PFSK-1 (cell line): Measurements from ENCODE around the gene BCL7C.

Source experiments
- FOXP2 ChIP-seq: optimal IDR thresholded peaks from 2 replicates; pipeline ENCODE3; 2011; ENCODE audit warnings: borderline replicate concordance, control low read depth, inconsistent platforms; ENCODE audit not compliant: insufficient read depth; ENCODE audit errors: extremely low read length, extremely low read depth
- POLR2AphosphoS5 ChIP-seq: IDR thresholded peaks from 2 replicates; pipeline ENCODE4 v1.6.1; 2012; ENCODE audit warnings: low read depth, mild to moderate bottlenecking, control low read depth, low read length, moderate library complexity
- SIN3A ChIP-seq: IDR thresholded peaks from 2 replicates; pipeline ENCODE4 v1.6.1; 2012; ENCODE audit warnings: mild to moderate bottlenecking, low read length, moderate library complexity, borderline replicate concordance; ENCODE audit not compliant: insufficient read depth
- TAF1 ChIP-seq: IDR thresholded peaks from 2 replicates; pipeline ENCODE4 v1.6.1; 2012; ENCODE audit warnings: low read length, control low read depth, borderline replicate concordance; ENCODE audit not compliant: insufficient read depth
- TF ChIP-seq, protein P1 (sequence below), 2 experiments: IDR thresholded peaks; 2 replicates each; pipeline versions ENCODE4 v1.6.1 to v1.8.0; 2011 to 2012; ENCODE audit warnings: low read depth in 2 of 2, low read length in 2 of 2, control low read depth in 1 of 2, inconsistent platforms in 1 of 2, mild to moderate bottlenecking in 1 of 2, moderate library complexity in 1 of 2; ENCODE audit not compliant: insufficient read depth in 1 of 2

BCL7C gene

DNA sequence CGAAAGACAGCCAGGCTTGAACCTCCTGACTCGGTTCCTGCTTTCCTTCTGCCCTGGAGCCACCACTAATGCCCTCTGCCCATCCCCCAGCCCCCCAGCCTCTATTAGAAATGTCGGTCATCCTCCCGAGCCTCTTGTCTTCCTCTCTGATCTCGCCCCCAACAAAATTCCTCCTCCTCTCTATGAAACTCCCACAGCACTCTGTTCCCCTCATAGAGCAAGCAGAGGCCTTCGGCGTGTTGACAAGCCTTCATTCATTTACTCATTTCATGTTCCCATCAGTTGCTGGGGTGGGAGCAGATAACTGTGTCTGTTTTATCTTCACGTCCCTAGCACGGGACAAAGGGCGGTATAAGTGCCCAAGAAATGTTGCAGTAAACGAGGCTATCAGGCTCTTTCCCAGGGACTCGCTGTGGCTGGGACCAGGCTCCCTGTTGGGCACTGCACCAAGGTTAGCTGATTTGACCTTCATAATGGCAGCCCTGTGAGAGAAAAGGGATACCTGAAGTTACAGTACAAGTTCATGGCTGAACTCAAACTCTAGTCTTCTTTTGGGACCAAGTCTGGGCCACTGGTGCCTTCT lies 37.3 kb upstream of the BCL7C start:
- TF ChIP-seq, protein P1, sequence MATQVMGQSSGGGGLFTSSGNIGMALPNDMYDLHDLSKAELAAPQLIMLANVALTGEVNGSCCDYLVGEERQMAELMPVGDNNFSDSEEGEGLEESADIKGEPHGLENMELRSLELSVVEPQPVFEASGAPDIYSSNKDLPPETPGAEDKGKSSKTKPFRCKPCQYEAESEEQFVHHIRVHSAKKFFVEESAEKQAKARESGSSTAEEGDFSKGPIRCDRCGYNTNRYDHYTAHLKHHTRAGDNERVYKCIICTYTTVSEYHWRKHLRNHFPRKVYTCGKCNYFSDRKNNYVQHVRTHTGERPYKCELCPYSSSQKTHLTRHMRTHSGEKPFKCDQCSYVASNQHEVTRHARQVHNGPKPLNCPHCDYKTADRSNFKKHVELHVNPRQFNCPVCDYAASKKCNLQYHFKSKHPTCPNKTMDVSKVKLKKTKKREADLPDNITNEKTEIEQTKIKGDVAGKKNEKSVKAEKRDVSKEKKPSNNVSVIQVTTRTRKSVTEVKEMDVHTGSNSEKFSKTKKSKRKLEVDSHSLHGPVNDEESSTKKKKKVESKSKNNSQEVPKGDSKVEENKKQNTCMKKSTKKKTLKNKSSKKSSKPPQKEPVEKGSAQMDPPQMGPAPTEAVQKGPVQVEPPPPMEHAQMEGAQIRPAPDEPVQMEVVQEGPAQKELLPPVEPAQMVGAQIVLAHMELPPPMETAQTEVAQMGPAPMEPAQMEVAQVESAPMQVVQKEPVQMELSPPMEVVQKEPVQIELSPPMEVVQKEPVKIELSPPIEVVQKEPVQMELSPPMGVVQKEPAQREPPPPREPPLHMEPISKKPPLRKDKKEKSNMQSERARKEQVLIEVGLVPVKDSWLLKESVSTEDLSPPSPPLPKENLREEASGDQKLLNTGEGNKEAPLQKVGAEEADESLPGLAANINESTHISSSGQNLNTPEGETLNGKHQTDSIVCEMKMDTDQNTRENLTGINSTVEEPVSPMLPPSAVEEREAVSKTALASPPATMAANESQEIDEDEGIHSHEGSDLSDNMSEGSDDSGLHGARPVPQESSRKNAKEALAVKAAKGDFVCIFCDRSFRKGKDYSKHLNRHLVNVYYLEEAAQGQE (IDR thresholded peaks at IDR 0.05; ENCODE audit: insufficient read depth in 1 of 2, low read depth in 2 of 2, low read length in 2 of 2) = no peak
- TF ChIP-seq SIN3A = no peak
- TF ChIP-seq POLR2AphosphoS5 = no peak
- TF ChIP-seq TAF1 = no peak
- TF ChIP-seq FOXP2 = no peak

DNA sequence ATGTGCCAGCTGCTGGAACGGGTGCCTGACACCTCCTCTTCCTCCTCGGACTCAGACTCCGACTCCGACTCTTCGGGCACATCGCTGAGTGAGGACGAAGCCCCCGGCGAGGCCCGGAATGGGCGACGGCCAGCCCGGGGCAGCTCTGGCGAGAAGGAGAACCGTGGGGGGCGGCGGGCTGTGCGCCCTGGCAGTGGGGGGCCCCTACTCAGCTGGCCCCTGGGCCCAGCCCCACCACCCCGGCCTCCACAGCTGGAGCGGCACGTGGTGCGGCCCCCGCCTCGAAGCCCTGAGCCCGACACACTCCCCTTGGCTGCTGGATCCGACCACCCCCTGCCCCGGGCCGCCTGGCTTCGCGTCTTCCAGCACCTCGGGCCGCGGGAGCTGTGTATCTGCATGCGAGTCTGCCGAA lies 36.3 kb upstream of the BCL7C start:
- TF ChIP-seq, protein P1 (IDR thresholded peaks at IDR 0.05; ENCODE audit: insufficient read depth in 1 of 2, low read depth in 2 of 2, low read length in 2 of 2) = no peak
- TF ChIP-seq TAF1 (no peak), FOXP2 (no peak), POLR2AphosphoS5 (no peak), SIN3A (no peak)

DNA sequence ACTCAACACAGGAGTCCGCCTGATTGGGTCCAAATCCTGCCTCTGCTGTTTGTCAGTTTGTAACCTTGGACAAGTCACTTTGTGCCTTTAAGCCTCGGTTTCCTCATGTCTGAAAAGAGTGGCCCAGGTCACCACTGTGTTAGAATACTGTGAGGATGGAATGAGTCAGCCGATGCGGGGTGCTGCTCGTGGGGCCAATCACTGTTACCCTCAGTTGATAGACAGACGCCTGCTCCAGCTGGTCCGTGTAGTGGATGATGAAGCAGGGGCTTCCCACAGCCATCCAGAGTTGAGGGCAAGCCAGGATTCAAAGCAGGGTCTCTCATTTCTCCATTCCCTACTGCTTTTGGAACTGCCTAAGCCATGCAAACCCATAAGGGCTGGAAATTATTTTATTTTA lies 35.3 kb upstream of the BCL7C start:
- TF ChIP-seq, protein P1 (IDR thresholded peaks at IDR 0.05; ENCODE audit: insufficient read depth in 1 of 2, low read depth in 2 of 2, low read length in 2 of 2) = no peak
- no peak for TF ChIP-seq SIN3A
- TF ChIP-seq TAF1 = no peak
- TF ChIP-seq POLR2AphosphoS5 = no peak
- TF ChIP-seq FOXP2 = no peak

DNA sequence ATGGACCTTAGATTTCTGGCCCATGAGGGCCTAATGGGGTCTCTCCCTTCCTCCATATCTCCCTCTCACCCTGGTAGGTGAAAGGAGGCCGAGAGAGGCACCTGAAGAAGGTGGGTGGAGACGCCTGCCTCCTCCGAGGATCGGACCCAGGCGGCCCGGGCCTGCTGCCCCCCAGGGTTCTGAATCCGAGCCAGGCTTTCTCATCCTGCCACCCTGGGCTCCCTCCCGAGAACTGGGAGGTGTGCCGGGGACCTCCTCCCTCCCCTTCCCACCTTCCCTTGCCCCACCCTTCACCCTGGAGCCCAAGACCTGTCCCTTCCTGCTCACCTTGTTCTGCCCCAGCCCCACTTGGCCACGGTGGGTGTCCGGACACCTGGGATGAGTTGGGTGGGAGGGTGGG lies 34.5 kb upstream of the BCL7C start:
- TF ChIP-seq TAF1 = no peak
- no peak for TF ChIP-seq FOXP2
- no peak for TF ChIP-seq SIN3A
- TF ChIP-seq, protein P1 (IDR thresholded peaks at IDR 0.05; ENCODE audit: insufficient read depth in 1 of 2, low read depth in 2 of 2, low read length in 2 of 2) = no peak
- TF ChIP-seq POLR2AphosphoS5 = no peak

DNA sequence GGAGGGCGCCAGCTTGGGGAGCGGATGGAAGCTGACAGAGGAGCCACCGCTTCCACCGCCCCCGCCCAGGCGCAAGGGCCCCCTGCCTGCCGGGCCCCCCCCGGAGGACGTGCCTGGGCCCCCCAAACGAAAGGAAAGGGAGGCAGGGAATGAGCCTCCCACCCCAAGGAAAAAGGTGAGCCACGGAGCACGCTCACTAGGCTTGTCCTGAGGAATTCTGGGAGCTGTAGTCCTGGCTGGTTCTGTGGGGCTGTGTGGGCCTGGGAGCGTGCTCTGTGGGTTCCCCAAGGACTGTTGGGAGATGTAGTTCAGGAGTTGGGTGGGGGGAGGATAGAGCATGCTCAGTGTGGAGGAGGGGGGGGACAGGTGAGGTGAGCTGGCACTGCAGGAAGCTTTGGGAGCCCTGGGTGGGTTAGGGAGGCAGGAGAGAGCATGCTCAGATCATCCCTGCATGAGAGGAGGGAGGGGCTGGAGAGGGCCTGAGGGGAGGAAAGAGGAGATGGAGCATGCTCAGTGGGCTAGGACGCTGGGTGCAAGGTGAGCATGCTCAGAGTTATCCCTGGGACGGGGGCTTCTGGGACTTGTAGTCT lies 34.0 kb upstream of the BCL7C start:
- no peak for TF ChIP-seq TAF1
- no peak for TF ChIP-seq POLR2AphosphoS5
- no peak for TF ChIP-seq FOXP2
